Measurements from ENCODE around the gene MRTFA. TPM values are rescaled to one million over a fixed set of nuclear protein-coding genes. Genes with fewer than 3 reads are reported as not detected.

MRTFA gene
- total RNA-seq, 1 donor from 2014 or later = 105 TPM

DNA sequence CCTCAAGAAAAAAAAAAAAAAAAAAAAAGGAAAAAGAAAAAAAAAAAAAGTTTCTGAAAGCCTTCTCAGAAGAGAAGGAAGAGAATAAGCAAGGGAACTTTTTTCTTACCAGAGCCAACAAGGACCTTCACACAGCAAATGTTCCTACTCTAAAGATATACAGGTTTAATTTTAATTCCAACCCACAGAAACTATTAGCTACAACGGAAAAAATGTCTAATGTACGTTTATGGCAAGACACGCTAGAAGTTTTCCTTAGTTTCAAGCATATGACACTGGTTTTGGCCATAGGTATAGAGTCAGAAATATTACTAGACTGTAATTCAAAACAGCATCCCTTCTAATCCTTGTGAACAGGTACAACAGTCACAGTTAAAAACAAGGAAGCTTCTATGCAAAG is 120.1 kb downstream of the MRTFA start:
- no peak for DNase-seq (ENCODE audit: low spot score in 2 of 2, unreplicated experiment in 2 of 2)
- Mint-ChIP-seq H3K27ac (peak overlapping the region; percentile 41), H3K4me3 (no peak overlapping the region), H3K27me3 (ENCODE audit: low read depth) (no peaks in the 10 kb centered on the region), H3K36me3 (peaks cover 35% of the 10 kb centered on the region), H3K4me1 (peaks cover 21% of the 10 kb centered on the region), H3K9me3 (peaks cover 5% of the 10 kb centered on the region)
- TF ChIP-seq CTCF (IDR thresholded peaks at IDR 0.05; ENCODE audit: unreplicated experiment) = no peak

DNA sequence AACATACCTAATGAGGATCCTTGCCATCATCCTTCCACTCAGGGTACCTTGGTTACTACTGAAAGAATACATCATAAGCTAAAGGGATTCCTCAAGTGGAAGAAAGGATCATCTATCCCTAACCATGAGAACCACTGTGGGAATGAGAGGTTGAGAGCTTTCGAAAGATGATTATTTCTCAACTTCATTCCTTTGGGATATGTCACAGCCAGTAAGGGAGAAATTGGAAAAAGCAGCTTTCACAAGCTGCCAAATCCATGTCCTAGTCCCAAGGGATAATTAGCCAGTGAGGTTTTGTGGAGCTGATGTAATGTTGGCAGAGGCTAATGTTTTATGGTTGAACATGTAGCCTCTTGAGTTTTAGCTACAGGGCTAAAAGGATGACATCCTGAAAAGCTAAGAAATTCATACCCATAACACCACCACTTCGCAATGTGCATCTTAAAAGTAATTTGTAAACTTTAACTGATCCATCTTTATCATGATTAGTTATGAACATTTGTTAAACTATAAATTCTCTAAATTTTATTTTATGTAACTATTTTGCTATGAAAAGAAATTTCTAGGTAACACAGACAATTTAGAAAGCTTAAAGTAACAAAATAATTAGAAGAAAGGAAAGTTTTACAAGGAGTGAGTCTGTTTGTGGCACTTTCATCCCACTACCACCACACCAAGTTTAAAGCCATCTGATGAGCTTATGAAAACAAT is 123.9 kb downstream of the MRTFA start:
- Mint-ChIP-seq H3K27me3 (ENCODE audit: low read depth) (no peaks in the 10 kb centered on the region), H3K27ac (peak overlapping the region; percentile 96), H3K4me3 (no peak overlapping the region), H3K4me1 (peaks cover 55% of the 10 kb centered on the region), H3K9me3 (no peaks in the 10 kb centered on the region), H3K36me3 (peaks cover 12% of the 10 kb centered on the region)
- no peak for DNase-seq (ENCODE audit: low spot score in 2 of 2, unreplicated experiment in 2 of 2)
- TF ChIP-seq CTCF (IDR thresholded peaks at IDR 0.05; ENCODE audit: unreplicated experiment) = no peak

- no peak overlapping the region for H3K4me3 Mint-ChIP-seq
- TF ChIP-seq CTCF (IDR thresholded peaks at IDR 0.05; ENCODE audit: unreplicated experiment) = no peak
- peak overlapping the region; percentile 96 for H3K27ac Mint-ChIP-seq
- no peaks in the 10 kb centered on the region for H3K9me3 Mint-ChIP-seq
- peaks cover 60% of the 10 kb centered on the region for H3K4me1 Mint-ChIP-seq
- DNase-seq (ENCODE audit: low spot score in 2 of 2, unreplicated experiment in 2 of 2) = no peak
- H3K27me3 Mint-ChIP-seq (ENCODE audit: low read depth) = no peaks in the 10 kb centered on the region
- H3K36me3 Mint-ChIP-seq = peaks cover 8% of the 10 kb centered on the region
Measured at GRCh38 chr22:40511604-40512003, 124.9 kb downstream of the MRTFA start.

GRCh38 chr22:40510631-40511364 is 125.7 kb downstream of the MRTFA start:
- Mint-ChIP-seq H3K9me3 (no peaks in the 10 kb centered on the region), H3K27ac (peak overlapping the region; percentile 96), H3K4me3 (peak overlapping the region; percentile 2)

More at GRCh38 chr22:40510631-40511364, 125.7 kb downstream of the MRTFA start:
- DNase-seq (ENCODE audit: low spot score in 2 of 2, unreplicated experiment in 2 of 2) = no peak
- H3K36me3 Mint-ChIP-seq = peaks cover 6% of the 10 kb centered on the region
- peaks cover 65% of the 10 kb centered on the region for H3K4me1 Mint-ChIP-seq
- H3K27me3 Mint-ChIP-seq (ENCODE audit: low read depth) = no peaks in the 10 kb centered on the region
- no peak for TF ChIP-seq CTCF (IDR thresholded peaks at IDR 0.05; ENCODE audit: unreplicated experiment)

All from mesothelial cell of epicardium (in vitro differentiated cells).